Esophagus muscularis mucosa (tissue), 4 donors: ENCODE measurements around the gene ABCB8. TPM values are rescaled to one million over a fixed set of nuclear protein-coding genes. Genes with fewer than 3 reads are reported as not detected.

Experiments
- DNase-seq: peaks from one replicate; pipeline ENCODE4 v3.0.0-alpha.2; 2017; ENCODE audit errors: extremely low spot score
- H3K27ac ChIP-seq, 4 donors: fragments of 200-600 bp; sonication (generic); replicated peaks in 1 of 4; 1 replicate in 3 of 4; 2 replicates in 1 of 4; pipeline ENCODE4 v1.5.1; 2016 to 2019; ENCODE audit warnings: mild to moderate bottlenecking in 1 of 4
- H3K27me3 ChIP-seq, 4 donors: fragments of 200-600 bp; sonication (generic); one replicate each; pipeline versions ENCODE4 v1.5.1 to v1.6.0; 2016 to 2019
- H3K36me3 ChIP-seq, 4 donors: fragments of 200-600 bp; sonication (generic); one replicate each; pipeline ENCODE4 v1.5.1; 2016 to 2019
- H3K4me1 ChIP-seq, 4 donors: fragments of 200-600 bp; sonication (generic); one replicate each; pipeline ENCODE4 v1.5.1; 2016 to 2019
- H3K4me3 ChIP-seq, 4 donors: fragments of 200-600 bp; sonication (generic); 1 replicate in 2 of 4; 2 replicates in 2 of 4; pipeline ENCODE4 v1.5.1; 2016 to 2019; ENCODE audit warnings: mild to moderate bottlenecking in 4 of 4, moderate library complexity in 1 of 4
- H3K9me3 ChIP-seq, 4 donors: fragments of 200-600 bp; sonication (generic); 1 replicate in 3 of 4; 2 replicates in 1 of 4; pipeline ENCODE4 v1.5.1; 2016 to 2019
- EP300 ChIP-seq: sonication (generic); formaldehyde crosslinking; IDR thresholded peaks from one replicate; pipeline ENCODE4 v1.6.1; 2017; ENCODE audit warnings: antibody characterized with exemption
- POLR2A ChIP-seq: fragments of 450-650 bp; IDR thresholded peaks from one replicate; pipeline ENCODE4 v1.6.1; 2017; ENCODE audit warnings: antibody characterized with exemption, moderate library complexity, mild to moderate bottlenecking, low read depth
- POLR2AphosphoS5 ChIP-seq, 2 donors: sonication (generic); formaldehyde crosslinking; IDR thresholded peaks; one replicate each; pipeline ENCODE4 v1.6.1; 2017; ENCODE audit warnings: antibody characterized with exemption in 2 of 2
- WGBS: methylation state at CpG from one replicate; pipeline ENCODE4 v1.1.5; 2018; 5-methylcytosine and 5-hydroxymethylcytosine counted together
- intact Hi-C: fragments of 100-400 bp; cut with DNase I; formaldehyde crosslinking; loops from one replicate; pipeline ENCODE4 v1.15.1; 2023
- total RNA-seq, 4 donors: library from RNA; depleted of rRNA; stranded (reverse); fragments of >200 nt; gene quantifications; one replicate each; pipeline versions ENCODE4 v1.1.0 to v1.2.1, GENCODE V29; 2016
- TF ChIP-seq, protein P1 (sequence below), 3 experiments: fragments of 200-600 bp in 2 of 3; fragments of 450-650 bp in 1 of 3; sonication (generic) in 2 of 3; IDR thresholded peaks; one replicate each; pipeline ENCODE4 v1.5.1; 2017 to 2019; ENCODE audit warnings: antibody characterized with exemption in 3 of 3, mild to moderate bottlenecking in 2 of 3, moderate library complexity in 1 of 3

ABCB8 gene
- total RNA-seq, 4 donors from 2014 or later = 13.1 to 25.3 (median 19.9) TPM

- Histone ChIP-seq H3K27me3 (peaks cover 0 to 21% (median 0%) of the 10 kb centered on the region in 4 donors), H3K4me3 (no peak overlapping the region), H3K27ac (no peak overlapping the region), H3K9me3 (no peaks in the 10 kb centered on the region), H3K36me3 (peaks cover 0 to 46% (median 4%) of the 10 kb centered on the region in 4 donors), H3K4me1 (peaks cover 12 to 25% (median 15%) of the 10 kb centered on the region in 4 donors)
- TF ChIP-seq POLR2A (no peak), POLR2AphosphoS5 (IDR thresholded peaks at IDR 0.05) (no peak)
- intact Hi-C loops = no loop called here
- no peak for DNase-seq
- WGBS = 78% methylated on average over 8 of the region's 8 CpGs
Measured at GRCh38 chr7:150997075-150997511, 31.2 kb upstream of the ABCB8 start.

DNA sequence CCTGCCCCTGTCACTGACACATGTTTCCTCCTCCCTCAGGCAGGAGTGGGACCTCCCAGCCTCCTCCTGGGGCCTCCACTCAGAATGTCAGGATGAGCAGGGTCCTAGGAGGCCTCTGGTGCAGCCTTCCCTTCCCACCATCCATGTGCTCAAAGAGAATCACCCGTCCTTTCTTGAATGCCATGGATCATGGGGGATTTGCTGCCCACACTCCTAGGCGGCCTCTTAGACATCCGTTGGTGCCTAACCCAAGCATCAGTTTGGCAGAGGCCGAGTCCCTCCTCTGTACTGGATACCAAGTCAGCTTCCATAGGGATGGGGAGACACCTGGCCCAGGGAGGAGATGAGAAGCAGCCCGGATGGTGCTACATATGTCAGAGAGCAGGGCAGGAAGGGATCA, 30.4 kb upstream of the ABCB8 start:
- peaks cover 0 to 21% (median 0%) of the 10 kb centered on the region in 4 donors for H3K27me3 ChIP-seq
- WGBS = 57% methylated on average over 1 of the region's 5 CpGs
- TF ChIP-seq POLR2AphosphoS5 (IDR thresholded peaks at IDR 0.05) = no peak
- TF ChIP-seq, protein P1, sequence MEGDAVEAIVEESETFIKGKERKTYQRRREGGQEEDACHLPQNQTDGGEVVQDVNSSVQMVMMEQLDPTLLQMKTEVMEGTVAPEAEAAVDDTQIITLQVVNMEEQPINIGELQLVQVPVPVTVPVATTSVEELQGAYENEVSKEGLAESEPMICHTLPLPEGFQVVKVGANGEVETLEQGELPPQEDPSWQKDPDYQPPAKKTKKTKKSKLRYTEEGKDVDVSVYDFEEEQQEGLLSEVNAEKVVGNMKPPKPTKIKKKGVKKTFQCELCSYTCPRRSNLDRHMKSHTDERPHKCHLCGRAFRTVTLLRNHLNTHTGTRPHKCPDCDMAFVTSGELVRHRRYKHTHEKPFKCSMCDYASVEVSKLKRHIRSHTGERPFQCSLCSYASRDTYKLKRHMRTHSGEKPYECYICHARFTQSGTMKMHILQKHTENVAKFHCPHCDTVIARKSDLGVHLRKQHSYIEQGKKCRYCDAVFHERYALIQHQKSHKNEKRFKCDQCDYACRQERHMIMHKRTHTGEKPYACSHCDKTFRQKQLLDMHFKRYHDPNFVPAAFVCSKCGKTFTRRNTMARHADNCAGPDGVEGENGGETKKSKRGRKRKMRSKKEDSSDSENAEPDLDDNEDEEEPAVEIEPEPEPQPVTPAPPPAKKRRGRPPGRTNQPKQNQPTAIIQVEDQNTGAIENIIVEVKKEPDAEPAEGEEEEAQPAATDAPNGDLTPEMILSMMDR (IDR thresholded peaks at IDR 0.05) = no peak
- TF ChIP-seq POLR2A = no peak
- TF ChIP-seq EP300 = no peak
- intact Hi-C loops = no loop called here
- peaks cover 0 to 52% (median 4%) of the 10 kb centered on the region in 4 donors for H3K36me3 ChIP-seq
- no peaks in the 10 kb centered on the region for H3K9me3 ChIP-seq
- no peak for DNase-seq
- H3K4me3 ChIP-seq = no peak overlapping the region
- peaks cover 11 to 18% (median 13%) of the 10 kb centered on the region in 4 donors for H3K4me1 ChIP-seq
- H3K27ac ChIP-seq = no peak overlapping the region

DNA sequence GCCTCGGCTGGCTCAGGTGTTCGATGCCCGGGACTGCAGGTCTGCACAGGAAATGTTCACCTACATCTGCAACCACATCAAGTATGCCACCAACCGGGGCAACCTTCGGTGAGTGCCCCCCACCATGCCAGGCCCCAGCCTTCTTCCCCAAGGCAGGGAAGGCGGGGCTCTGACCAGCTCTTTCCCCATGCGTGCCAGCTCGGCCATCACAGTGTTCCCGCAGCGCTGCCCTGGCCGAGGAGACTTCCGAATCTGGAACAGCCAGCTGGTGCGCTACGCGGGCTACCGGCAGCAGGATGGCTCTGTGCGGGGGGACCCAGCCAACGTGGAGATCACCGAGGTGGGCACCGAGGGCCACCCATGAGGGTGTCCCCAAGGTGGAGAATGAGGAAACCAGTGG, 29.9 kb upstream of the ABCB8 start:
- Histone ChIP-seq H3K4me1 (peaks cover 7 to 16% (median 13%) of the 10 kb centered on the region in 4 donors), H3K27me3 (peaks cover 0 to 21% (median 0%) of the 10 kb centered on the region in 4 donors), H3K27ac (no peak overlapping the region), H3K4me3 (no peak overlapping the region), H3K9me3 (no peaks in the 10 kb centered on the region), H3K36me3 (peaks cover 0 to 58% (median 4%) of the 10 kb centered on the region in 4 donors)
- 93% methylated on average over 20 of the region's 20 CpGs for WGBS
- TF ChIP-seq, protein P1 (IDR thresholded peaks at IDR 0.05) = no peak
- TF ChIP-seq POLR2A = no peak
- no peak for TF ChIP-seq EP300
- TF ChIP-seq POLR2AphosphoS5 (IDR thresholded peaks at IDR 0.05) = no peak
- intact Hi-C loops = no loop called here
- no peak for DNase-seq

- DNase-seq = no peak
- Histone ChIP-seq H3K36me3 (peaks cover 0 to 64% (median 4%) of the 10 kb centered on the region in 4 donors), H3K27ac (no peak overlapping the region), H3K4me3 (no peak overlapping the region), H3K4me1 (peaks cover 7 to 16% (median 13%) of the 10 kb centered on the region in 4 donors), H3K9me3 (no peaks in the 10 kb centered on the region), H3K27me3 (peaks cover 0 to 21% (median 0%) of the 10 kb centered on the region in 4 donors)
- intact Hi-C loops = no loop called here
- TF ChIP-seq, protein P1 (IDR thresholded peaks at IDR 0.05) = no peak
- TF ChIP-seq POLR2A = no peak
- WGBS = 96% methylated on average over 11 of the region's 12 CpGs
Measured at GRCh38 chr7:150999001-150999400, 29.2 kb upstream of the ABCB8 start.

- no peak for DNase-seq
- Histone ChIP-seq H3K27me3 (peaks cover 0 to 21% (median 0%) of the 10 kb centered on the region in 4 donors), H3K27ac (no peak overlapping the region), H3K4me3 (no peak overlapping the region), H3K4me1 (peaks cover 3 to 13% (median 11%) of the 10 kb centered on the region in 4 donors), H3K36me3 (peaks cover 0 to 71% (median 4%) of the 10 kb centered on the region in 4 donors), H3K9me3 (no peaks in the 10 kb centered on the region)
- intact Hi-C loops = no loop called here
- WGBS = 85% methylated on average over 5 of the region's 5 CpGs
- TF ChIP-seq EP300 = no peak
- TF ChIP-seq POLR2A = no peak
- no peak for TF ChIP-seq POLR2AphosphoS5 (IDR thresholded peaks at IDR 0.05)
- TF ChIP-seq, protein P1 (IDR thresholded peaks at IDR 0.05) = no peak
Measured at GRCh38 chr7:150999497-151000230, 28.6 kb upstream of the ABCB8 start.
